ENCODE data around the gene LNX1.

Gene LNX1

DNA sequence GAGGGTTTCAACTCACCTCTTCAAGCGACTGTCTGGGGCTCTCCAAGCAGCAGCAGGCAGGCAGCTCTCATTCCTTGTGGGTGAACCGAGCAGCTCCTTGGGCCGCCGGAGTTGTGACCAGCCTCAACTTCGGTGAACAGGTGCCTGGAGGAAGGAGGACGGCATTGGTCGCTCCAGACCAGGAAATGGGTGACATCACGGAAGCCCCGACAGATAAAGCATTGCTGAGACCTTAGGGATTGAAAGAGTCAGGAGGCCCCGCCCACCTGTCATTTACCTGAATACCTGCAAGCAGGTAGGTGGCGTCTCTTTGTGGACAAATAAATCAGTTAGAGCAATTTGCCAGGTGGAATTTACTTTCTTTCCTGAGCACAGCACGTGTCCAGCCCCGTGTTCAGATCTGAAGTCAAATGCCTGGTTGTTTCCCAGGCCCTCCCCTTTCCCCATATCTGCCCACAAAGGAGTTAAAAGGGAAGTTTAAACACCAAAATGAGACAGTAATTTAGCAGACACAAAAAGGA lies at the start of gene LNX1:
Gene LNX1 (minus strand): TSS at position 115 of the 521 bp plus-strand sequence. CDS start 17,484 bp downstream, outside the sequence.
- peak in 1 of 2 experiments; percentile 1 for DNase-seq

- DNase-seq = peak; percentile 70 to 91
Observed at GRCh38 chr4:53640576-53641453, 49.5 kb upstream of the LNX1 start.

GRCh38 chr4:53638919-53639318 lies 47.6 kb upstream of the LNX1 start:
- DNase-seq = no peak

GRCh38 chr4:53637348-53637747 lies 46.1 kb upstream of the LNX1 start:
- no peak for DNase-seq

DNA sequence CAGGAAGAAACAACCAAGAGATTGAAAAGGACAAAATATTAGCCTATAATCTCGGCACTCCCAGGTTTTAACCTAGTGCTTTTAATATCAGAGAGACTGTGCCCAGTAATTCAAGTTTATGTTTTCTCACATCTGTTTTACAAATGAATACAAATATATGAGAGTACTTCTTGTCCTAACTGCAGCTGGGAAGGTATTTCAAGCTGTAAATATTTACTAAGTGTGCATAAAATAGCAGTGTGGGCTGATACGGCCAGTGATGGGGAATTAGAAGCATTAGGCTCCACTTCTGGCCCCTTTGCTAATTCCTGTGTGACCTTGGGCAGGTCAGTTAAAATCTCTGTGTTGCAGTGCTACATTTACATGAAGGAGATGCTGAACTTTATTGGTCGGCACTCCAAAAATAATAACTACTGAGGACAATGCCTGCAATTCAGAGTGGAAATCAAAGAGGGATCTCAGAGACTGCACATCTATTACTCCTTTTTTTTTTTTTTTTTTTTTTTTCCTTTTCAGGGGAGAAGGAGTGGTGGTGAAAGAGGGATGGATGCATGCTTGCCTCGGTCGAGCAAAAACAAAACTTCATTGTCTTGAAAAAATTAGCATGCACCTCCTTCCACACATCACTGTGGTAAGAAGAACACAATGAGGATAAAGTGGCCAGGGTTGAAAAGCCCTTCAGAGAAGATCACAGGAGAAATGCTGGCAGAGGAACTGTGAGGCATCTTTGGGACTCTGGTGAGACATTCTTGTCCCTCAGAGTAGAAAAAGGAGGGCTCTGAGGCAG lies 44.6 kb upstream of the LNX1 start:
- no peak for DNase-seq

GRCh38 chr4:53633608-53634007 lies 42.3 kb upstream of the LNX1 start:
- DNase-seq = no peak

DNA sequence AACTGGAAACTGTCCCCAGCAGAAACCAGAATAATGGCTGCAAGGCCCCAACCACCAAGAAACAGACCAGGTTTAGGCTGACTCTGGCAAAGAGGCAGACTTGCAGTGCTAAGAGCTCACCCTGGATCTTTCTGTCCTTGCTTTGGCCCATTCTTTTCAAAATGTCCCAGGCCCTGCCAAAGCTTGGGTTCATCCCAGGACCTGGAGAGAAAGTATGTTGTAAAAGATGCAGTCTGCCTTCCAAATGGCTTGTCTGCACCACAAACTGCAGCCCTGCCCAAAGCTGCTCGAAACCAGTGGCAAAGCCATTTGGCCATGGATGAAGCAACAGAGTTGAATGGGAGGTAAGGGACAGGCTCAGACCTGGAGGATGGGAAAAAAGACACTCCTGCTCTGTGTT lies 38.0 kb upstream of the LNX1 start:
- DNase-seq = no peak

DNA sequence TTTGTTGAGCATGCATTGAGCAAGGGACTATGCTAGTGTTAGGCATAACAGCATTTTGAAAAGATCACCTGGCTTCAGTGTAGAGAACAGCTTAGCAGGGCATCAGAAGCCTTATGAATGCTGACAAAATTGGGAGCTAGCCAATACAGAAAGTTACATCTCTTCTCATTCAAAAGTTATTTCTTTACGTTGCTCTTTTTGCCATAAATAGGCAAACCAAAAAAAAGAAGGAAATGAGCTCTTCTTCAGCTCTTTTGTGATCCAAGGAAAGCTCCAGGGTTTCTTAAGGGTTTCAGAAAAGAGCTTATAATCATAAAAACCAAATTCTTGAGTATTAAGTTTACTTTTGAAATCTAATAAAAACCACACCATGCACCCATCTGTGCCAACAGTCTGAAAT lies 35.2 kb upstream of the LNX1 start:
- no peak for DNase-seq

DNA sequence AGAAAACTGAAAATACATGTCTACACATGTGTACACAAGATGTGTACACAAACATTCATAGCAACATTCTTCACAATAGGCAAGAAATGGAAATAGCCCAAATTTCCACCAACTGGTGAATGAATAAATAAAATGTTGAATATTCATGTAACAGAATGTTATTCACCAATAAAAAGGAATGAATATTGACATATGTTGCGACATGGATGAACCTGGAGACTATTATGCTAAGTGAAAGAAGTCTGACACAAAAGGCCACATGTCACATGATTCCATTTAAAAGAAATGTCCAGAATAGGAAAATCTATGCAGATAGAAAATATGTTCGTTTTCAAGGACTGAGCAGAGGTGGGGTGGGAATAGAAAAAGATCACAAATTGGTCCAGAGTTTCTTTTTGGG lies 34.6 kb upstream of the LNX1 start:
- no peak for DNase-seq

- no peak for DNase-seq
Observed at GRCh38 chr4:53622739-53623151, 31.5 kb upstream of the LNX1 start.

DNA sequence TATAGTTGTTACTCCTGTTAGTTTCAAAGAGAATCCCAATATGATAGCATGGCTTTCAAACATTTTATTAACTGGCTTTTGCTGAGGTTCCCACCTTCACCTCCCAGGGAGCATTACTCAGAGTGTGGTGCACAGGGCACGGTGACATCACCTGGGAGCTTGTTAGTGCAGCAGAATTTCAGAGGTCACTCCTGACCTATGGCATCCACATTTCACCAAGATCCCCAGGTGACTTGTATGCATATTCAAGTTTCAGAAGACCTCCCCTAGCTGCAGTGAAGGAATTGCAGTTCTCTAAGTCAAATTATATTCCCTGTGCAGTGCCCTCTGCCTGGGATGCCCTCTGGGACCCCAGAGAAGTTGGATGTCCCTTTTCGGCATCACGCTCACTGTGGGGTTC lies 29.7 kb upstream of the LNX1 start:
- DNase-seq = peak in 1 of 2 experiments; percentile 12

DNA sequence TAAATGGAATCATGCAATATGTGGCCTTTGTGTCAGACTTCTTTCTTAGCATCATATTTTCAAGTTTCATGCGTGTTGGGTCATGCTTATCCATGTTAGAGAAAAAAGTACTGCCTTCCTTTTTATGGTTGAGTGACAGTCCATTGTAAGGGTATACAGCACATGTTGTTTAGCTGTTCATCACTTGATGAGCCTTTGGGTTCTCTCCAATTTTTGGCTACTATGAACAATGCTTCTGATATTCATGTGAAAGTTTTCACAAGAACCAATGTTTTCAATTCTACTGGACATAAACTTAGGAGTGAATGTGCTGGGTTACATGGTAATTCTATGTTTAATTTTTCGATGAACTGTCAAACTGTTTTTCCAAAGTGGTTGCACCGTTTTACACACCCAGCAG lies 28.1 kb upstream of the LNX1 start:
- no peak for DNase-seq

GRCh38 chr4:53618321-53618720 lies 27.0 kb upstream of the LNX1 start:
- DNase-seq = peak in 1 of 2 experiments; percentile 0

DNA sequence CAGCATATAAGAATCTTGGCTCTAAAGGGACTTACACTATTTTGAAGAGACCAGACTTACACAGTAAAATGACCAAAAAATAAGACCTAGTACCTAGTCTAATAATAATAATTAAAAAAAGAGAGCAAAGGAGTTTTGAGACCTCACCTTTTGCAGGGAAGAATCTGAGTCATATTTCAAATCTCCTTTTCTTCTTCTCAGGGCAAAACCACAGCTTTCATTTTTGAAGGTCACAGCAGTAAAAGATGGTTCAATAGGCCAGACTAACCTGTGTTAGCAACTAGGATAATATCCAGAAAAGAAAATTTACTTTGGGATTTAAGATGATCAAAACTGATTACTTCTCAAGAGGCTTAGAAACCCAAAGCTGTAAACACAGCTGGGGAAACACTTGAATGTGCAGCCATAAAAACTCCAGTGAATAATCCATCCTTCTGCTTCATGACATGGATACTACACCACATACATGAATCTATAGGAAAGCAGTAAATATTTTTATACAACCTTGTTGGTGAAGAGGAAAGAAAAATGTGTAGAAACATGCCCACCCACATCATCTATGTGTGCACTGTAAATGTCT lies 25.9 kb upstream of the LNX1 start:
- peak; percentile 38 to 78 for DNase-seq

DNA sequence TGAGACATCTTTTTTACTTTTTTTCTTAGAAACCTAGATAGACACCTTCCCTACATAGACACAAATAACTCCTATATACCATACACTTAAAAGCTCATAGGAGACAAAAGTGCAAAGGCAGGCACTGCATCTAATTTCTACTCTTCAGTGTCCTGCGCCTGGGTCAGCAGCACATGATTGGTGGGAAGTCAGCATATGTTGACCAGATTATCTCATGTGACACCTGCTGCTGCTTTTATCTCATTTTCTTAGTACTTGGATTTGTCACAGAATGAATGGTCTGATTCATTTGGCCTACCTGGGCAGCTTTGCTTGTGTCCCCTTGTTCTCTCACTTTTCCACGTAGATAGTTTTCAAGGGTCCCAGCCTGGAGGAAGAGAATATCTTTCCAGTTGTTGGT lies 24.9 kb upstream of the LNX1 start:
- DNase-seq = peak in 1 of 2 experiments; percentile 63

- DNase-seq = peak in 1 of 2 experiments; percentile 11
Observed at GRCh38 chr4:53614591-53614990, 23.3 kb upstream of the LNX1 start.

DNA sequence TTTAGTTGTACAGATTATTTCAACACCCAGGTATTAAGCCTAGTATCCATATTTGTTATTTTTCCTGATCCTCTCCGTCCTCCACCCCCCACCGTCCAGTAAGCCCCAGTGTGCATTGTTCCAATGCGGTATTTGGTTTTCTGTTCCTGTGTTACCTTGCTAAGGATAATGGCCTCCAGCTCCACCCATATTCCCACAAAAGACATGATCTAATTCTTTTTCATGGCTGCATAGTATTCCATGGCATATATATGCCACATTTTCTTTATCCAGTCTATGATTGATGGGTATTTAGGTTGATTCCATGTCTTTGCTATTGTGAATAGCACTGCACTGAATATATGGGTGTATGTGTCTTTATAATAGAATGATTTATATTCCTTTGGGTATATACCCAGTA lies 22.1 kb upstream of the LNX1 start:
- no peak for DNase-seq

DNA sequence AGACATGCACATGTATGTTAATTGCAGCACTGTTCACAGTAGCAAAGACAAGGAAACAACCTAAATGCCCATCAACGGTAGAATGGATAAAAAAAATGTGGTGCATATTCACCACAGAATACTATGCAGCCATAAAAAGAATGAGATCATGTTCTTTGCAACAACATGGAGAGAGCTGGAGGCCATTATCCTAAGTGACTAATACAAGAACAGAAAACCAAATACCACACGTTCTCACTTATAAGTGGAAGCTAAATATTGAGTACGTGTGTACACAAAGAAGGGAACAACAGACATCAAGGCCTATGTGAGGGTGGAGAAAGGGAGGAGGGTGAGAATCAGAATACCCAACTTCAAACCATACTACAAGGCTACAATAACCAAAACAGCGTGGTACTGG lies 17.4 kb upstream of the LNX1 start:
- DNase-seq = no peak

DNA sequence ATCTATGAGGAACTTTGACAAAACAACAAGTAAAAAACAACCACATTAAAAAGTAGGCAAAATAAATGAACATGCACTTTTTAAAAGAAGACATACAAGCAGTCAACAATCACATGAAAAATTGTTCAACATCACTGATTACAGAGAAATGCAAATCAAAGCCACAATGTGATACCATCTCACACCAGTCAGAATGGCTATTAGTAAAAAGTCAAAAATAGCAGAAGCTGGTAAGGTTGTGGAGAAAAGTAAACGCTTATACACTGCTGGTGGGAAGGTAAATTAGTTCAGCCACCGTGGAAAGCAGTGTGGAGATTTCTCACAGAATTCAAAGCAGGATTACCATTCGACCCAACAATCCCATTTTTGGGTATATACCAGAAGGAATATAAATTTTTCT lies 17.0 kb upstream of the LNX1 start:
- no peak for DNase-seq

GRCh38 chr4:53605783-53606182 lies 14.5 kb upstream of the LNX1 start:
- DNase-seq = no peak

- no peak for DNase-seq
Observed at GRCh38 chr4:53602390-53602789, 11.1 kb upstream of the LNX1 start.

DNA sequence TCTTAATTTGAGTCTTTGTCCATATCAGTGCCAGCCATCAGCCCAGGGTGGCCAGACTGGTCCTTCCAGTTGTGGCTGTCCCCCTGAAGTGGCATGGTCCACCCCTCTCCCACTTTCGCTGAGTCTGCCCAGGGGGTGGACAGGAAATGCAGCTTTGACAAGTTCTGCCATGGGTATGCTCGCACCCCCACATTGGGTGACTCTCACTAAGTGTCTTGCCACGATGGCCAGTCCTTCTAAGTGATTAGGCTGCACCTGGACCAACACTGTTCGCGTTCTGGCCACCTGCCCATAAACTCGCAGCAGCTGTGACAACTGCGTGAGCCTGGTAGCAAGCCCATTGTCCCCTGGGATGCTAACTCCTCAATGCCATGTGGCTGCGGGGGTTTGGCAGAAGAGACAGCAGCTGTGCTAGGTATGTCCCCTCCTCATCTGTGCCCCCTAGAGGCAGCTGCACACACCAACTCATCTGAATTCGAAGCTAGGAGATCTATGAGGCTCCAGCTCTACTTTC lies 10.0 kb upstream of the LNX1 start:
- DNase-seq = peak; percentile 97 to 98

GRCh38 chr4:53599632-53600031 lies 8.3 kb upstream of the LNX1 start:
- peak in 1 of 2 experiments; percentile 2 for DNase-seq
